Muscle of leg (tissue), 11 donors: ENCODE results near the gene PCP4L1. TPM values are rescaled to one million over a fixed set of nuclear protein-coding genes. Genes with fewer than 3 reads are reported as not detected.
A peak's percentile ranks its signal among the peaks of the same experiment; 100 is the strongest.

Source experiments
- DNase-seq: peaks from one replicate; pipeline ENCODE4 v3.0.0; 2013
- H3K27ac ChIP-seq: one replicate; pipeline ENCODE4 v1.5.1; 2013; ENCODE audit warnings: mild to moderate bottlenecking, low read length, control low read depth
- H3K27me3 ChIP-seq: one replicate; pipeline ENCODE4 v1.6.1; 2013; ENCODE audit warnings: low read length; ENCODE audit not compliant: control insufficient read depth, insufficient read depth
- H3K36me3 ChIP-seq: one replicate; pipeline ENCODE4 v1.6.1; 2013; ENCODE audit warnings: low read length; ENCODE audit not compliant: control insufficient read depth, insufficient read depth
- H3K4me1 ChIP-seq: one replicate; pipeline ENCODE4 v1.6.1; 2013; ENCODE audit warnings: low read length; ENCODE audit not compliant: control insufficient read depth, insufficient read depth
- H3K4me3 ChIP-seq: one replicate; pipeline ENCODE4 v1.5.1; 2013; ENCODE audit warnings: low read length, control low read depth
- H3K9me3 ChIP-seq: replicated peaks from 2 replicates; pipeline ENCODE4 v1.6.1; 2013; ENCODE audit warnings: low read depth, low read length; ENCODE audit not compliant: control insufficient read depth
- WGBS: methylation state at CpG from one replicate; pipeline ENCODE4 v1.1.5; 2013; ENCODE audit warnings: missing lambda C conversion rate; ENCODE audit not compliant: insufficient coverage; 5-methylcytosine and 5-hydroxymethylcytosine counted together
- polyA plus RNA-seq, 8 donors: library from polyadenylated mRNA; unstranded; fragments of 120-200 nt; gene quantifications; one replicate each; pipeline versions ENCODE4 v1.2.1 to v1.2.3, GENCODE V29; 2013; ENCODE audit warnings: inconsistent platforms in 1 of 8, low replicate concordance in 1 of 8; ENCODE audit not compliant: insufficient read length in 8 of 8, insufficient read depth in 1 of 8
- total RNA-seq: library from RNA; stranded (reverse); fragments of 120-200 nt; gene quantifications from one replicate; pipeline ENCODE4 v1.2.4, GENCODE V29; 2013

PCP4L1 gene
- total and polyA plus RNA-seq, 9 donors, result 0.04 to 1.2 (median 0.33) TPM; not detected in 1

GRCh38 chr1:161298116-161298515 lies 39.6 kb downstream of the PCP4L1 start:
- DNase-seq, result no peak
- WGBS, result 95% methylated on average over 5 of the region's 6 CpGs
- no peaks in the 10 kb centered on the region for H3K4me1 ChIP-seq
- H3K9me3 ChIP-seq, result no peaks in the 10 kb centered on the region
- no peaks in the 10 kb centered on the region for H3K36me3 ChIP-seq
- no peaks in the 10 kb centered on the region for H3K27me3 ChIP-seq
- H3K27ac ChIP-seq, result no peak overlapping the region
- no peak overlapping the region for H3K4me3 ChIP-seq

DNA sequence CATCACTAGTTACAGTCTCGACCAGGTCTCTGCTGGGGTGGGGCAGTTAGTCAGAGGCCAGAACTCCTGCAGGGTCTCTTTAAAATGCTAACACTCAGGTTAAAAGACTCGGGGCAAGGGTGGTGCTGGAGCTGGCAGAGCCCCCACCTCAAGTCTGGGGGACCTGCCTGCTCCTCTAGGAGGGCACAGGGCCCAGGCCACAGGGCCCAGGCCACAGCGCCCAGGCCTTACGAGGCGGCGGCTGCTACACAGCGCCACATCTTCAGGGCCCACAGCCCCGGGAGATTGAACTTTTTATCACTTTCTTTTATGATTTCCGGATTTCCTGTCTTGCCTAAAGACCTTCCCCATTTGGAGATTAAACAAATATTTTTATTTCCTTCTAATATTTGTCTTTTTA lies 40.8 kb downstream of the PCP4L1 start:
- no peaks in the 10 kb centered on the region for H3K36me3 ChIP-seq
- H3K27me3 ChIP-seq, result no peaks in the 10 kb centered on the region
- no peaks in the 10 kb centered on the region for H3K9me3 ChIP-seq
- WGBS, result 56% methylated on average over 6 of the region's 9 CpGs
- no peaks in the 10 kb centered on the region for H3K4me1 ChIP-seq
- DNase-seq, result no peak
- H3K4me3 ChIP-seq, result no peak overlapping the region
- H3K27ac ChIP-seq, result no peak overlapping the region

DNA sequence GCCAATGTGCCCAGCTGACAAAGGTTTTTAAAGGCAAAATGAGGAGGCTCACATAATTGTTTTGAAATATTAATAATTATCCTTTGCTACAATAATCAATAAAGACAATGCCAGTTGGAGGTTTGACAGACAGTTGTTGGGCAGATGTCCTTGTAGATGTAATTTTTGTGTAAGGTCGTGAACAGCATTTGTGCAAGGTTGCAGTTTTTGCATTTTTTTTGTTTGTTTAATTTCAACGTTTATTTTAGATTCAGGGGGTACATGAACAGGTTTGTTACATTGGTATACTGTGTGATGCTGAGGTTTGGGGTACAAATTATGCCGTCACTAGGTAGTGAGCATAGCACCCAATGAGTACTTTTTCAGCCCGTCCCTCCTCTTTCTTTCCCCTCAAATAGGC lies 41.9 kb downstream of the PCP4L1 start:
- 100% methylated on average over 1 of the region's 4 CpGs for WGBS
- Histone ChIP-seq H3K27me3 (no peaks in the 10 kb centered on the region), H3K27ac (no peak overlapping the region), H3K4me3 (no peak overlapping the region), H3K36me3 (no peaks in the 10 kb centered on the region), H3K4me1 (peaks cover 8% of the 10 kb centered on the region), H3K9me3 (no peaks in the 10 kb centered on the region)
- DNase-seq, result no peak

- Histone ChIP-seq H3K4me3 (peak overlapping the region; percentile 63), H3K27ac (no peak overlapping the region), H3K4me1 (peaks cover 26% of the 10 kb centered on the region), H3K9me3 (no peaks in the 10 kb centered on the region), H3K36me3 (no peaks in the 10 kb centered on the region), H3K27me3 (peaks cover 12% of the 10 kb centered on the region)
- no peak for DNase-seq
- 5% methylated on average over 12 of the region's 17 CpGs for WGBS
Observed at GRCh38 chr1:161304927-161305866, 46.7 kb downstream of the PCP4L1 start.

GRCh38 chr1:161305867-161306519 lies 47.4 kb downstream of the PCP4L1 start:
- WGBS, result 1% methylated on average over 10 of the region's 31 CpGs
- peak overlapping the region; percentile 63 for H3K4me3 ChIP-seq
- no peak overlapping the region for H3K27ac ChIP-seq
- peaks cover 26% of the 10 kb centered on the region for H3K4me1 ChIP-seq
- no peaks in the 10 kb centered on the region for H3K36me3 ChIP-seq
- H3K27me3 ChIP-seq, result peaks cover 14% of the 10 kb centered on the region
- H3K9me3 ChIP-seq, result no peaks in the 10 kb centered on the region
- peak; percentile 84 for DNase-seq

DNA sequence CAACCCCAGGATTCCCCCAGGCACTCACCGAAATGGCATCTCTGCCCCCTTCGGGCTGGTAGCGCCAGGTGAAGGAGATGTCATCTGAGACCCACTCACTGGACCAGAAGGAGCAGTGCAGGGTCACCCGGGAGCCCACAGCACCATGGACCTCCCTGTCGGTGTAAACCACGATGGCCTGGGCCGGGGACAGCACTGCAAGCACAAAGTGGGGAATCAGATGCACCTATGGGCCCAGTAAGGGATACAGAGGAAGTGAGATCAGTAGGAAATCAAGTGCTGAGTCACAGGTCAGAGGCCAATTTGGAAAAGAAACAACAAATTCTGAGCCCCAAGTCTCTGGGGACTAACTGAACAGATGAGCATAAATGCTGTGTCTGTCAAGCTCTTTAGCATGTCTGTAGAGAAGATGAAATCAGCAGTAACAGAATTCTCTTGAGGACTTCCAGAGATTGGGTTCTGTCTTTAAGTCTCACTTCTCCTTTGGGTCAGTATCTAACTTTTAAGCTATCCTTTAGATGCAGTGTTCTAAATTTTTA lies 48.8 kb downstream of the PCP4L1 start:
- H3K9me3 ChIP-seq, result no peaks in the 10 kb centered on the region
- no peaks in the 10 kb centered on the region for H3K36me3 ChIP-seq
- DNase-seq, result peak; percentile 72
- 74% methylated on average over 7 of the region's 7 CpGs for WGBS
- no peak overlapping the region for H3K4me3 ChIP-seq
- peaks cover 26% of the 10 kb centered on the region for H3K4me1 ChIP-seq
- peak overlapping the region; percentile 62 for H3K27ac ChIP-seq
- H3K27me3 ChIP-seq, result peaks cover 14% of the 10 kb centered on the region

GRCh38 chr1:161307892-161308638 lies 49.5 kb downstream of the PCP4L1 start:
- Histone ChIP-seq H3K4me1 (peaks cover 26% of the 10 kb centered on the region), H3K27ac (no peak overlapping the region), H3K4me3 (no peak overlapping the region), H3K36me3 (no peaks in the 10 kb centered on the region), H3K9me3 (no peaks in the 10 kb centered on the region), H3K27me3 (peaks cover 14% of the 10 kb centered on the region)
- 50% methylated on average over 1 of the region's 2 CpGs for WGBS
- no peak for DNase-seq

- Histone ChIP-seq H3K27ac (no peak within 1 kb of the TSS), H3K36me3 (no peaks in the 10 kb centered on the region), H3K27me3 (peaks cover 14% of the 10 kb centered on the region), H3K4me3 (no peak within 1 kb of the TSS), H3K4me1 (peaks cover 32% of the 10 kb centered on the region), H3K9me3 (no peaks in the 10 kb centered on the region)
- WGBS, result 54% methylated on average over 2 of the region's 2 CpGs
- DNase-seq, result no peak
Observed at GRCh38 chr1:161309868-161310267, 51.3 kb downstream of the PCP4L1 start, which contains the start of gene MPZ. MPZ (minus strand) TSS chr1:161309968; CDS start chr1:161309905, 63 bp downstream.

GRCh38 chr1:161311595-161312181 lies 53.1 kb downstream of the PCP4L1 start:
- 100% methylated on average over 1 of the region's 4 CpGs for WGBS
- no peak overlapping the region for H3K27ac ChIP-seq

More at GRCh38 chr1:161311595-161312181, 53.1 kb downstream of the PCP4L1 start:
- DNase-seq, result no peak
- H3K4me3 ChIP-seq, result no peak overlapping the region
- peaks cover 20% of the 10 kb centered on the region for H3K4me1 ChIP-seq
- H3K36me3 ChIP-seq, result no peaks in the 10 kb centered on the region
- peaks cover 14% of the 10 kb centered on the region for H3K27me3 ChIP-seq
- H3K9me3 ChIP-seq, result no peaks in the 10 kb centered on the region
